Measurements from ENCODE around the gene TBRG4.

The TBRG4 gene

GRCh38 chr7:45050198-45050597, 61.3 kb downstream of the TBRG4 start:
- DNase-seq: no peak
